Progenitor cell of endocrine pancreas (in vitro differentiated cells): ENCODE data around the gene DTNBP1. TPM values are rescaled to one million over a fixed set of nuclear protein-coding genes. Genes with fewer than 3 reads are reported as not detected.

Source experiments
- DNase-seq: peaks from one replicate; pipeline ENCODE4 v3.0.0; 2021; ENCODE audit warnings: low spot score; ENCODE audit not compliant: unreplicated experiment
- H3K27ac Mint-ChIP-seq: 2 replicates; pipeline ENCODE4 v1.8.0; 2021; ENCODE audit warnings: mild to moderate bottlenecking, moderate library complexity, mixed read lengths
- H3K27me3 Mint-ChIP-seq: 2 replicates; pipeline ENCODE4 v1.8.0; 2021; ENCODE audit warnings: mixed read lengths
- H3K36me3 Mint-ChIP-seq: 2 replicates; pipeline ENCODE4 v1.8.0; 2022; ENCODE audit warnings: mixed read lengths; ENCODE audit not compliant: insufficient read depth
- H3K4me1 Mint-ChIP-seq: 2 replicates; pipeline ENCODE4 v1.8.0; 2021; ENCODE audit warnings: low read depth, mixed read lengths
- H3K4me3 Mint-ChIP-seq: 2 replicates; pipeline ENCODE4 v1.8.0; 2021; ENCODE audit warnings: low read depth, mild to moderate bottlenecking, moderate library complexity, mixed read lengths
- H3K9me3 Mint-ChIP-seq: 2 replicates; pipeline ENCODE4 v1.8.0; 2021; ENCODE audit warnings: low read depth, mixed read lengths
- CTCF ChIP-seq: fragments of 200-600 bp; sonication (generic); IDR thresholded peaks from one replicate; pipeline ENCODE4 v1.5.0; 2021; ENCODE audit warnings: antibody characterized with exemption, mild to moderate bottlenecking; ENCODE audit not compliant: unreplicated experiment
- total RNA-seq: library from RNA; stranded (reverse); gene quantifications from 2 replicates; pipeline ENCODE4 v1.2.1, GENCODE V29; 2021

DTNBP1 gene
- total RNA-seq, 1 donor from 2014 or later, result 17.7 TPM

- DNase-seq, result no peak
- Mint-ChIP-seq H3K36me3 (no peaks in the 10 kb centered on the region), H3K9me3 (no peaks in the 10 kb centered on the region), H3K27me3 (no peaks in the 10 kb centered on the region), H3K27ac (no peak overlapping the region), H3K4me1 (peaks cover 9% of the 10 kb centered on the region), H3K4me3 (no peak overlapping the region)
- no peak for TF ChIP-seq CTCF
These were observed 36.7 kb downstream of the DTNBP1 start for GRCh38 chr6:15626160-15626559.

GRCh38 chr6:15623276-15624116 is 39.3 kb downstream of the DTNBP1 start:
- no peak for DNase-seq
- Mint-ChIP-seq H3K27ac (no peak overlapping the region), H3K9me3 (no peaks in the 10 kb centered on the region), H3K4me3 (no peak overlapping the region), H3K4me1 (peaks cover 10% of the 10 kb centered on the region), H3K27me3 (no peaks in the 10 kb centered on the region), H3K36me3 (no peaks in the 10 kb centered on the region)
- TF ChIP-seq CTCF, result peak; percentile 79

GRCh38 chr6:15622045-15622740 is 40.6 kb downstream of the DTNBP1 start:
- DNase-seq, result no peak
- TF ChIP-seq CTCF, result no peak
- peak overlapping the region; percentile 34 for H3K27ac Mint-ChIP-seq
- H3K9me3 Mint-ChIP-seq, result no peaks in the 10 kb centered on the region
- H3K36me3 Mint-ChIP-seq, result no peaks in the 10 kb centered on the region
- H3K4me3 Mint-ChIP-seq, result no peak overlapping the region
- H3K27me3 Mint-ChIP-seq, result no peaks in the 10 kb centered on the region
- H3K4me1 Mint-ChIP-seq, result peaks cover 10% of the 10 kb centered on the region

- H3K36me3 Mint-ChIP-seq, result no peaks in the 10 kb centered on the region
- peaks cover 10% of the 10 kb centered on the region for H3K4me1 Mint-ChIP-seq
- peak overlapping the region; percentile 34 for H3K27ac Mint-ChIP-seq
- DNase-seq, result no peak
- no peaks in the 10 kb centered on the region for H3K27me3 Mint-ChIP-seq
- H3K4me3 Mint-ChIP-seq, result no peak overlapping the region
- H3K9me3 Mint-ChIP-seq, result no peaks in the 10 kb centered on the region
- TF ChIP-seq CTCF, result no peak
These were observed 41.4 kb downstream of the DTNBP1 start for GRCh38 chr6:15621203-15622044.

GRCh38 chr6:15620611-15621010 is 42.2 kb downstream of the DTNBP1 start:
- Mint-ChIP-seq H3K4me3 (no peak overlapping the region), H3K27ac (no peak overlapping the region), H3K4me1 (peaks cover 17% of the 10 kb centered on the region), H3K27me3 (no peaks in the 10 kb centered on the region), H3K9me3 (no peaks in the 10 kb centered on the region), H3K36me3 (no peaks in the 10 kb centered on the region)
- DNase-seq, result no peak
- TF ChIP-seq CTCF, result no peak
